ENCODE measurements around the gene COL4A4. TPM values are rescaled to one million over a fixed set of nuclear protein-coding genes. Genes with fewer than 3 reads are reported as not detected.

Gene COL4A4
- total and polyA plus RNA-seq, 2 experiments from 2014 or later, result 1.3 to 3.1 TPM

DNA sequence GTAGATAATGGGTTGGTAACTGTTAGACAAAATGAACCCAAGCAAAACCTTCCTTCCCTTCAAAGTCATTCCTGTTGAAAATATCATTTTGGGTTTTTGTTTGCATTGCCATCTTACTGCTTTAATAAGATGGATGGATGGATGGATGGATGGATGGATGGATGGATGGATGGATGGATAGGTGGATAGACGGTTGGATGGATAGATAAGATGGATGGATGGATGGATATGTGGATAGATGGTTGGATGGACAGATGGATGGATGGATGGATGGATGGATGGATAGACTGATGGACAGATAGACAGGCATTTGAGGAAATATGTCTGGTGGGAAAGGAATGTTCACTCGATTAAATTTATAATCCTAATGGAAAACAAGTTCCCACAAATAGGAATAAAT lies 133.2 kb downstream of the COL4A4 start (continued):
- TF ChIP-seq, protein P1, sequence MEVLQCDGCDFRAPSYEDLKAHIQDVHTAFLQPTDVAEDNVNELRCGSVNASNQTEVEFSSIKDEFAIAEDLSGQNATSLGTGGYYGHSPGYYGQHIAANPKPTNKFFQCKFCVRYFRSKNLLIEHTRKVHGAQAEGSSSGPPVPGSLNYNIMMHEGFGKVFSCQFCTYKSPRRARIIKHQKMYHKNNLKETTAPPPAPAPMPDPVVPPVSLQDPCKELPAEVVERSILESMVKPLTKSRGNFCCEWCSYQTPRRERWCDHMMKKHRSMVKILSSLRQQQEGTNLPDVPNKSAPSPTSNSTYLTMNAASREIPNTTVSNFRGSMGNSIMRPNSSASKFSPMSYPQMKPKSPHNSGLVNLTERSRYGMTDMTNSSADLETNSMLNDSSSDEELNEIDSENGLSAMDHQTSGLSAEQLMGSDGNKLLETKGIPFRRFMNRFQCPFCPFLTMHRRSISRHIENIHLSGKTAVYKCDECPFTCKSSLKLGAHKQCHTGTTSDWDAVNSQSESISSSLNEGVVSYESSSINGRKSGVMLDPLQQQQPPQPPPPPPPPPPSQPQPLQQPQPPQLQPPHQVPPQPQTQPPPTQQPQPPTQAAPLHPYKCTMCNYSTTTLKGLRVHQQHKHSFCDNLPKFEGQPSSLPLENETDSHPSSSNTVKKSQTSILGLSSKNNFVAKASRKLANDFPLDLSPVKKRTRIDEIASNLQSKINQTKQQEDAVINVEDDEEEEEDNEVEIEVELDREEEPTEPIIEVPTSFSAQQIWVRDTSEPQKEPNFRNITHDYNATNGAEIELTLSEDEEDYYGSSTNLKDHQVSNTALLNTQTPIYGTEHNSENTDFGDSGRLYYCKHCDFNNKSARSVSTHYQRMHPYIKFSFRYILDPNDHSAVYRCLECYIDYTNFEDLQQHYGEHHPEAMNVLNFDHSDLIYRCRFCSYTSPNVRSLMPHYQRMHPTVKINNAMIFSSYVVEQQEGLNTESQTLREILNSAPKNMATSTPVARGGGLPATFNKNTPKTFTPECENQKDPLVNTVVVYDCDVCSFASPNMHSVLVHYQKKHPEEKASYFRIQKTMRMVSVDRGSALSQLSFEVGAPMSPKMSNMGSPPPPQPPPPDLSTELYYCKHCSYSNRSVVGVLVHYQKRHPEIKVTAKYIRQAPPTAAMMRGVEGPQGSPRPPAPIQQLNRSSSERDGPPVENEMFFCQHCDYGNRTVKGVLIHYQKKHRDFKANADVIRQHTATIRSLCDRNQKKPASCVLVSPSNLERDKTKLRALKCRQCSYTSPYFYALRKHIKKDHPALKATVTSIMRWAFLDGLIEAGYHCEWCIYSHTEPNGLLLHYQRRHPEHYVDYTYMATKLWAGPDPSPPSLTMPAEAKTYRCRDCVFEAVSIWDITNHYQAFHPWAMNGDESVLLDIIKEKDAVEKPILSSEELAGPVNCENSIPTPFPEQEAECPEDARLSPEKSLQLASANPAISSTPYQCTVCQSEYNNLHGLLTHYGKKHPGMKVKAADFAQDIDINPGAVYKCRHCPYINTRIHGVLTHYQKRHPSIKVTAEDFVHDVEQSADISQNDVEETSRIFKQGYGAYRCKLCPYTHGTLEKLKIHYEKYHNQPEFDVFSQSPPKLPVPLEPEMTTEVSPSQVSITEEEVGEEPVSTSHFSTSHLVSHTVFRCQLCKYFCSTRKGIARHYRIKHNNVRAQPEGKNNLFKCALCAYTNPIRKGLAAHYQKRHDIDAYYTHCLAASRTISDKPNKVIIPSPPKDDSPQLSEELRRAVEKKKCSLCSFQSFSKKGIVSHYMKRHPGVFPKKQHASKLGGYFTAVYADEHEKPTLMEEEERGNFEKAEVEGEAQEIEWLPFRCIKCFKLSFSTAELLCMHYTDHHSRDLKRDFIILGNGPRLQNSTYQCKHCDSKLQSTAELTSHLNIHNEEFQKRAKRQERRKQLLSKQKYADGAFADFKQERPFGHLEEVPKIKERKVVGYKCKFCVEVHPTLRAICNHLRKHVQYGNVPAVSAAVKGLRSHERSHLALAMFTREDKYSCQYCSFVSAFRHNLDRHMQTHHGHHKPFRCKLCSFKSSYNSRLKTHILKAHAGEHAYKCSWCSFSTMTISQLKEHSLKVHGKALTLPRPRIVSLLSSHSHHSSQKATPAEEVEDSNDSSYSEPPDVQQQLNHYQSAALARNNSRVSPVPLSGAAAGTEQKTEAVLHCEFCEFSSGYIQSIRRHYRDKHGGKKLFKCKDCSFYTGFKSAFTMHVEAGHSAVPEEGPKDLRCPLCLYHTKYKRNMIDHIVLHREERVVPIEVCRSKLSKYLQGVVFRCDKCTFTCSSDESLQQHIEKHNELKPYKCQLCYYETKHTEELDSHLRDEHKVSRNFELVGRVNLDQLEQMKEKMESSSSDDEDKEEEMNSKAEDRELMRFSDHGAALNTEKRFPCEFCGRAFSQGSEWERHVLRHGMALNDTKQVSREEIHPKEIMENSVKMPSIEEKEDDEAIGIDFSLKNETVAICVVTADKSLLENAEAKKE (CRISPR knock-in tag; IDR thresholded peaks at IDR 0.05), result no peak
- TF ChIP-seq, protein P2, sequence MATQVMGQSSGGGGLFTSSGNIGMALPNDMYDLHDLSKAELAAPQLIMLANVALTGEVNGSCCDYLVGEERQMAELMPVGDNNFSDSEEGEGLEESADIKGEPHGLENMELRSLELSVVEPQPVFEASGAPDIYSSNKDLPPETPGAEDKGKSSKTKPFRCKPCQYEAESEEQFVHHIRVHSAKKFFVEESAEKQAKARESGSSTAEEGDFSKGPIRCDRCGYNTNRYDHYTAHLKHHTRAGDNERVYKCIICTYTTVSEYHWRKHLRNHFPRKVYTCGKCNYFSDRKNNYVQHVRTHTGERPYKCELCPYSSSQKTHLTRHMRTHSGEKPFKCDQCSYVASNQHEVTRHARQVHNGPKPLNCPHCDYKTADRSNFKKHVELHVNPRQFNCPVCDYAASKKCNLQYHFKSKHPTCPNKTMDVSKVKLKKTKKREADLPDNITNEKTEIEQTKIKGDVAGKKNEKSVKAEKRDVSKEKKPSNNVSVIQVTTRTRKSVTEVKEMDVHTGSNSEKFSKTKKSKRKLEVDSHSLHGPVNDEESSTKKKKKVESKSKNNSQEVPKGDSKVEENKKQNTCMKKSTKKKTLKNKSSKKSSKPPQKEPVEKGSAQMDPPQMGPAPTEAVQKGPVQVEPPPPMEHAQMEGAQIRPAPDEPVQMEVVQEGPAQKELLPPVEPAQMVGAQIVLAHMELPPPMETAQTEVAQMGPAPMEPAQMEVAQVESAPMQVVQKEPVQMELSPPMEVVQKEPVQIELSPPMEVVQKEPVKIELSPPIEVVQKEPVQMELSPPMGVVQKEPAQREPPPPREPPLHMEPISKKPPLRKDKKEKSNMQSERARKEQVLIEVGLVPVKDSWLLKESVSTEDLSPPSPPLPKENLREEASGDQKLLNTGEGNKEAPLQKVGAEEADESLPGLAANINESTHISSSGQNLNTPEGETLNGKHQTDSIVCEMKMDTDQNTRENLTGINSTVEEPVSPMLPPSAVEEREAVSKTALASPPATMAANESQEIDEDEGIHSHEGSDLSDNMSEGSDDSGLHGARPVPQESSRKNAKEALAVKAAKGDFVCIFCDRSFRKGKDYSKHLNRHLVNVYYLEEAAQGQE (IDR thresholded peaks at IDR 0.05; ENCODE audit: unreplicated experiment), result no peak
- TF ChIP-seq STAT1 (IDR thresholded peaks at IDR 0.05; ENCODE audit: unreplicated experiment) (no peak), ZNF114 (CRISPR knock-in tag; IDR thresholded peaks at IDR 0.05) (no peak), EZH2 (IDR thresholded peaks at IDR 0.05; ENCODE audit: low read depth, unreplicated experiment) (no peak), CREB1 (CRISPR knock-in tag; IDR thresholded peaks at IDR 0.05; ENCODE audit: low read depth) (no peak), EZH2phosphoT487 (IDR thresholded peaks at IDR 0.05; ENCODE audit: unreplicated experiment) (no peak)
